ENCODE measurements around the gene PPIL3. TPM values are rescaled to one million over a fixed set of nuclear protein-coding genes. Genes with fewer than 3 reads are reported as not detected.
A peak's percentile ranks its signal among the peaks of the same experiment; 100 is the strongest.

The PPIL3 gene
- total RNA-seq, 4 donors from 2014 or later = 12.6 to 32.5 (median 20.6) TPM

GRCh38 chr2:200877443-200877842 lies 11.4 kb downstream of the PPIL3 start:
- intact Hi-C loops (cut with DNase I; ENCODE audit: low total_unique reads) = no loop called here
- no peak for DNase-seq (ENCODE audit: low spot score in 2 of 2)
- TF ChIP-seq, protein P1, sequence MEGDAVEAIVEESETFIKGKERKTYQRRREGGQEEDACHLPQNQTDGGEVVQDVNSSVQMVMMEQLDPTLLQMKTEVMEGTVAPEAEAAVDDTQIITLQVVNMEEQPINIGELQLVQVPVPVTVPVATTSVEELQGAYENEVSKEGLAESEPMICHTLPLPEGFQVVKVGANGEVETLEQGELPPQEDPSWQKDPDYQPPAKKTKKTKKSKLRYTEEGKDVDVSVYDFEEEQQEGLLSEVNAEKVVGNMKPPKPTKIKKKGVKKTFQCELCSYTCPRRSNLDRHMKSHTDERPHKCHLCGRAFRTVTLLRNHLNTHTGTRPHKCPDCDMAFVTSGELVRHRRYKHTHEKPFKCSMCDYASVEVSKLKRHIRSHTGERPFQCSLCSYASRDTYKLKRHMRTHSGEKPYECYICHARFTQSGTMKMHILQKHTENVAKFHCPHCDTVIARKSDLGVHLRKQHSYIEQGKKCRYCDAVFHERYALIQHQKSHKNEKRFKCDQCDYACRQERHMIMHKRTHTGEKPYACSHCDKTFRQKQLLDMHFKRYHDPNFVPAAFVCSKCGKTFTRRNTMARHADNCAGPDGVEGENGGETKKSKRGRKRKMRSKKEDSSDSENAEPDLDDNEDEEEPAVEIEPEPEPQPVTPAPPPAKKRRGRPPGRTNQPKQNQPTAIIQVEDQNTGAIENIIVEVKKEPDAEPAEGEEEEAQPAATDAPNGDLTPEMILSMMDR (IDR thresholded peaks at IDR 0.05) = no peak
- TF ChIP-seq POLR2A (IDR thresholded peaks at IDR 0.05) = no peak
- no peak overlapping the region for H3K4me3 ChIP-seq (ENCODE audit: low read depth, poor library complexity, severe bottlenecking)

GRCh38 chr2:200873560-200873959 lies 15.3 kb downstream of the PPIL3 start:
- H3K4me3 ChIP-seq (ENCODE audit: low read depth, poor library complexity, severe bottlenecking) = no peak overlapping the region
- intact Hi-C loops (cut with DNase I; ENCODE audit: low total_unique reads) = no loop called here
- DNase-seq (ENCODE audit: low spot score in 2 of 2) = no peak
- no peak for TF ChIP-seq POLR2A (IDR thresholded peaks at IDR 0.05)
- TF ChIP-seq, protein P1 (IDR thresholded peaks at IDR 0.05) = no peak
- WGBS, 2 donors = 97% methylated on average over 6 of the region's 6 CpGs

GRCh38 chr2:200871151-200871550 lies 17.7 kb downstream of the PPIL3 start:
- no peak overlapping the region for H3K4me3 ChIP-seq (ENCODE audit: low read depth, poor library complexity, severe bottlenecking)
- TF ChIP-seq POLR2A (IDR thresholded peaks at IDR 0.05) = no peak
- TF ChIP-seq, protein P1 (IDR thresholded peaks at IDR 0.05) = no peak
- intact Hi-C loops (cut with DNase I; ENCODE audit: low total_unique reads) = no loop called here
- WGBS, 2 donors = 54 to 65% methylated on average over 3 of the region's 3 CpGs
- DNase-seq (ENCODE audit: low spot score in 2 of 2) = no peak

- 90 to 93% methylated on average over 2 of the region's 2 CpGs for WGBS, 2 donors
- no peak overlapping the region for H3K4me3 ChIP-seq (ENCODE audit: low read depth, poor library complexity, severe bottlenecking)
- no peak for DNase-seq (ENCODE audit: low spot score in 2 of 2)
- intact Hi-C loops (cut with DNase I; ENCODE audit: low total_unique reads) = loop anchor here (10.0 kb wide), 1 partner anchor 54 kb away; the partner anchor contains the start of gene BZW1
- no peak for TF ChIP-seq POLR2A (IDR thresholded peaks at IDR 0.05)
- TF ChIP-seq, protein P1 (IDR thresholded peaks at IDR 0.05) = no peak
Measured at GRCh38 chr2:200869014-200869413, 19.9 kb downstream of the PPIL3 start.

DNA sequence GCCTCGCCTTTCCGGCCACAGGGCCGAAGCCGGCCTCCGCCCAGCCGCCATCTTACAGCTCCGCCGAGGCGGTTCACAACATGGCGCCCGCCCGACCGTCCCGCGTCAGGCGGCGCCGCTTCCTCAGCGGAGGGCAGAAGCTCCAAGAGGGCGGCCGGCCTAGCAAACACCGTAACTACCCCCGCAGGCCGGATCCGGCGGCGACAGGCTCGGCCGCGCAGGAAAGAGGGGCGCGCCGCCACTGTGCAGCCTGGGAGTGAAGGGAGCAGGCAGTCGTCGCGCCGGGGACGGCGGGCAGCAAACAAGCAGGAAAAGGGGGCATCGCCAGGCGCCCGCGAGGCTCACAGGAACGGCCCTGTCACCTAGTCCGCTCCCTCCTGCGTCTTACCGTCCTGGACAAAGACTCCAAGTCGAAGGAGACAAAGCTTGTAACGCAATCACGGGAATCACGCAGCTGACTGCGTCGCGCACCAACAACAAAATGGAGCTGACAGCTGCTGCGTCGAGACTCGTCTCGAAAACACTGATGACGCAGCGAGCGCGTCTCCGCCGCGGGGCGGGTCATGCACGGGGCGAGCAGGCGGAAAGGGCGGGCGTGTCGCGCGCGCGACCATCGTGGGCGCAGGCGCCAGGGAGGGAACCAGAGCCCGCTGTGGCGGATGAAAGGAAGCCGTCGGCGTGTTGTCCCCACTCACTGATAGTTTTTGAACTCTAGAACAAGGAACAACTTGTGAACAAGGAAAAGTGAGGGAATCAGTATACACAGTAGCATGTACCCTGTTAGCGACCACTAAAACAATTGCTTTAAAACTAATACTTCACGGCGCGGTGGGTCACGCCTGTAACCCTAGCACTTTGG lies 24.5 kb downstream of the PPIL3 start, which contains the start of gene CLK1:
Gene CLK1 (minus strand): TSS at position 483 of the 859 bp plus-strand sequence. CDS start 2,796 bp downstream, outside the sequence.
- peak; percentile 97 to 99 for DNase-seq (ENCODE audit: low spot score in 2 of 2)
- peak in 1 of 2 donors; percentile 98 for TF ChIP-seq POLR2A (IDR thresholded peaks at IDR 0.05)
- TF ChIP-seq, protein P1 (IDR thresholded peaks at IDR 0.05) = peak in 1 of 3 donors; percentile 26
- intact Hi-C loops (cut with DNase I; ENCODE audit: low total_unique reads) = loop anchor here (10.0 kb wide), 1 partner anchor 50 kb away; the partner anchor contains the start of gene BZW1
- WGBS, 2 donors = 0 to 1% methylated on average over 49 to 79 of the region's 89 CpGs
- peak within 1 kb of the TSS; percentile 100 for H3K4me3 ChIP-seq (ENCODE audit: low read depth, poor library complexity, severe bottlenecking)

Measured in lower leg skin (tissue), 4 donors.